ENCODE measurements around the gene ADGRF5. TPM values are rescaled to one million over a fixed set of nuclear protein-coding genes. Genes with fewer than 3 reads are reported as not detected.
"Not testable (repeated sequence)": the region's sequence is repeated elsewhere in the genome, so short reads cannot be mapped to it uniquely, and the experiment has no call there.

Gene ADGRF5
- total and polyA plus RNA-seq, 7 donors = 14.3 to 58.0 (median 21.2) TPM

- DNase-seq (no peak), ATAC-seq (no peak)
- Histone ChIP-seq H3K9me3 (no peaks in the 10 kb centered on the region), H3K27me3 (ENCODE audit: insufficient read depth in 3 of 3, low read length in 2 of 3) (no peaks in the 10 kb centered on the region), H3K4me3 (no peak overlapping the region), H3K4me1 (no peaks in the 10 kb centered on the region), H3K36me3 (ENCODE audit: insufficient read depth in 1 of 2, low read depth in 1 of 2) (no peaks in the 10 kb centered on the region), H3K27ac (no peak overlapping the region)
- intact Hi-C loops (cut with DNase I) = no loop called here
- 73 to 88% (median 85%) methylated on average over 2 of the region's 2 CpGs for WGBS, 3 donors
- TF ChIP-seq CTCF (IDR thresholded peaks at IDR 0.05) = no peak
Measured at GRCh38 chr6:46850792-46851191, 70.9 kb downstream of the ADGRF5 start.

DNA sequence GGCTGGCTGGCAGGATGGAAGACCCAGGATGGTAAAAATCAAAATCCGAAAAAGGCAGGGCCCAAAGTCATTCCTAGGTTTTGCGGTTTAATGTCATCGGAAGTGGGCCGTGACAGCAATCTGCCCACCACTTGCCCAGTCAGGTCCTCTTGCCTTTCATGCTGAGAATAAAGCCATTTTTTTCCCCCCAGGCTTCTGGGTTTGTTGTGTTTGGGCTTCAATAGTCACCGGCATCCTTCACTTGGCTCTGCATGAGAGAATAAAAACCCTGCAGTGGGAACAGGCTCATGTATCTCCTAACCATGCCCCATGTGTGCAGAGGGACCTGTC is 72.4 kb downstream of the ADGRF5 start:
- ATAC-seq = no peak
- Histone ChIP-seq H3K36me3 (ENCODE audit: insufficient read depth in 1 of 2, low read depth in 1 of 2) (no peaks in the 10 kb centered on the region), H3K27me3 (ENCODE audit: insufficient read depth in 3 of 3, low read length in 2 of 3) (no peaks in the 10 kb centered on the region), H3K4me3 (no peak overlapping the region), H3K27ac (no peak overlapping the region), H3K4me1 (no peaks in the 10 kb centered on the region), H3K9me3 (no peaks in the 10 kb centered on the region)
- TF ChIP-seq CTCF (IDR thresholded peaks at IDR 0.05) = no peak
- WGBS, 3 donors = 5 to 30% (median 18%) methylated on average over 5 of the region's 5 CpGs
- intact Hi-C loops (cut with DNase I) = loop anchor here (1.0 to 10.0 kb wide), 5 partner anchors 141 to 465 kb away; partner anchors contain the start of gene TNFRSF21 (in 1 of the 2)
- no peak for DNase-seq

- ATAC-seq = peak; percentile 92 to 99 (median 96)
- DNase-seq = peak; percentile 87 to 89
- Histone ChIP-seq H3K4me3 (peak overlapping the region; percentile 15), H3K36me3 (ENCODE audit: insufficient read depth in 1 of 2, low read depth in 1 of 2) (no peaks in the 10 kb centered on the region), H3K27me3 (ENCODE audit: insufficient read depth in 3 of 3, low read length in 2 of 3) (no peaks in the 10 kb centered on the region), H3K9me3 (no peaks in the 10 kb centered on the region), H3K27ac (no peak overlapping the region), H3K4me1 (no peaks in the 10 kb centered on the region)
- intact Hi-C loops (cut with DNase I) = loop anchor here (1.0 to 10.0 kb wide), 5 partner anchors 141 to 466 kb away; partner anchors contain the start of gene TNFRSF21 (in 1 of the 2)
- peak; percentile 98 for TF ChIP-seq CTCF (IDR thresholded peaks at IDR 0.05)
- 5 to 8% (median 6%) methylated on average over 25 of the region's 25 CpGs for WGBS, 3 donors
Measured at GRCh38 chr6:46848684-46849360, 72.9 kb downstream of the ADGRF5 start.

DNA sequence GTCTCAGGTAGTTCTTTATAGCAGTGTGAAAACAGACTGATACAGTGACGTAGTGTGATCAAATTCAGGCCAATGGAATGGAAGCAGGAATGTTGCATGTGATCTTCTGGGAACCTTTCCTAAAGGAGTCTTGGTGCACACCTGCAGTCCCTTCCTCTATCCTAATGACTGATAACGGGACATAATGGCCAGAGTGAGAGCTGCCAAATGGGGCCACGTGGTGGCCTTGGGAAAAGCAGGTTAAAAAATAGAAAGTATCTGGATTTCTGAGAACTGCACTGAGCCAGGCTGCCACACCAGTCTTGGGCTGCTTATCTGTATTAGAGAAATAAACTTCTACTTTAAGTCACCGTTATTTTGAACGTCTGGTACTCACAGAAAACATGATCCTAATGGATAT is 76.6 kb downstream of the ADGRF5 start:
- H3K36me3 ChIP-seq (ENCODE audit: insufficient read depth in 1 of 2, low read depth in 1 of 2) = no peaks in the 10 kb centered on the region
- ATAC-seq = no peak
- no peak for DNase-seq
- H3K27ac ChIP-seq = no peak overlapping the region
- H3K4me1 ChIP-seq = no peaks in the 10 kb centered on the region
- H3K4me3 ChIP-seq = no peak overlapping the region
- intact Hi-C loops (cut with DNase I) = loop anchor here (5.0 to 10.0 kb wide), 2 partner anchors 462 to 470 kb away; partner anchors contain the start of gene TNFRSF21 (in 1 of the 2)
- no peak for TF ChIP-seq CTCF (IDR thresholded peaks at IDR 0.05)
- 60 to 61% (median 61%) methylated on average over 5 of the region's 5 CpGs for WGBS, 3 donors
- H3K27me3 ChIP-seq (ENCODE audit: insufficient read depth in 3 of 3, low read length in 2 of 3) = no peaks in the 10 kb centered on the region
- H3K9me3 ChIP-seq = peaks cover 5% of the 10 kb centered on the region

DNA sequence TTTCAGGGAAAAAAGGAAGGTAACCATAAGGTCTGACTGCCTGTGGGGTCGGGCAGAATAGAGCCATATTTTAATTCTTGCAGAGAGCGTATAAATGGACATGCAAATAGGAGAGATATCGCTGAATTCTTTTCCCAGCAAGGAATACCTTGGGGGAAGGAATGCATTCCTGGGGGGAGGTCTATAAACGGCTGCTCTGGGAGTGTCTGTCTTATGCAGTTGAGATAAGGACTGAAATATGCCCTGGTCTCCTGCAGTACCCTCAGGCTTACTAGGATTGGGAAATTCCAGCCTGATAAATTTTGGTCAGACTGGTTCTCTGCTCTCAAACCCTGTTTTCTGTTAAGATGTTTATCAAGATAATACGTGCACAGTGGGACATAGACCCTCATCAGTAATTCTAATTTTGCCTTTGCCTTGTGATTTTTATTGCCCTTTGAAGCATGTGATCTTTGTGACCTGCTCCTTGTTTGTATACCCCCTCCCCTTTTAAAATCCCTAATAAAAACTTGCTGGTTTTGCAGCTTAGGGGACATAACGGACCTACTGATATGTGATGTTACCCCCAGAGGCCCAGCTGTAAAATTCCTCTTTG is 79.4 kb downstream of the ADGRF5 start:
- not testable (repeated sequence) for H3K27ac ChIP-seq; ATAC-seq; DNase-seq; H3K4me3 ChIP-seq; H3K36me3 ChIP-seq (ENCODE audit: insufficient read depth in 1 of 2, low read depth in 1 of 2); H3K4me1 ChIP-seq; H3K9me3 ChIP-seq; H3K27me3 ChIP-seq (ENCODE audit: insufficient read depth in 3 of 3, low read length in 2 of 3)
- WGBS, 3 donors = 91 to 94% (median 91%) methylated on average over 6 of the region's 6 CpGs
- intact Hi-C loops (cut with DNase I) = loop anchor here in 1 of 2 donors (10.0 kb wide), 1 partner anchor 472 kb away; no protein-coding TSS in a partner anchor
